H1 (cell line): ENCODE results near the gene OSCP1. TPM values are rescaled to one million over a fixed set of nuclear protein-coding genes. Genes with fewer than 3 reads are reported as not detected.

ENCODE experiments used
- FOSL1 ChIP-seq: IDR thresholded peaks from 2 replicates; pipeline ENCODE4 v1.6.1; 2011; ENCODE audit warnings: mild to moderate bottlenecking, low read depth, low read length, moderate library complexity; ENCODE audit not compliant: insufficient read depth
- JUN ChIP-seq: IDR thresholded peaks from 2 replicates; pipeline ENCODE4 v1.6.1; 2011; ENCODE audit warnings: low read depth, mild to moderate bottlenecking, improper control_type of control experiment, low read length
- SAP30 ChIP-seq: fragments of 300-600 bp; sonication (generic); IDR thresholded peaks from 2 replicates; pipeline ENCODE4 v1.7.1; 2012; ENCODE audit warnings: low read length, moderate library complexity, mild to moderate bottlenecking, inconsistent platforms; ENCODE audit not compliant: insufficient read depth, insufficient replicate concordance
- polyA plus RNA-seq, 7 experiments: library from polyadenylated mRNA; depleted of rRNA in 3 of 7; stranded (reverse) in 5 of 7; unstranded in 2 of 7; fragments of >200 nt in 5 of 7; fragments of 200-250 nt in 2 of 7; gene quantifications; 1 replicate in 5 of 7; 2 replicates in 1 of 7; 4 replicates in 1 of 7; pipeline versions ENCODE4 v1.2.1 to v1.2.3, GENCODE V29; 2011 to 2013; ENCODE audit warnings: missing spikeins in 2 of 7, mixed read lengths in 2 of 7
- total RNA-seq: library from RNA; stranded (reverse); fragmentation: NEBNext Ultra II Directional; extraction: Animal tissue kit (Norgen Biotek cat#: 25700); gene quantifications from 2 replicates; pipeline ENCODE4 v1.2.1, GENCODE V29; 2021

OSCP1 gene
- total and polyA plus RNA-seq, 2 of the 8 experiments (the other 6 are each of a cell fraction or from before 2014, with no cell fraction given), result 1.8 to 3.3 TPM

- no peak for TF ChIP-seq SAP30
- TF ChIP-seq FOSL1, result no peak
- TF ChIP-seq JUN, result no peak
Measured at GRCh38 chr1:36377791-36378492, 72.3 kb downstream of the OSCP1 start (continued).
